HL-60 (cell line): ENCODE data around the gene SSX2IP.

ENCODE experiments used
- TF ChIP-seq, protein P1 (sequence below): IDR thresholded peaks from one replicate; pipeline ENCODE4 v1.5.1; 2011; ENCODE audit warnings: low read length, control low read depth, inconsistent platforms; ENCODE audit not compliant: insufficient read depth
- TF ChIP-seq, protein P2 (sequence below): IDR thresholded peaks from 2 replicates; pipeline ENCODE4 v1.6.1; 2012; ENCODE audit warnings: low read depth; ENCODE audit not compliant: insufficient replicate concordance

DNA sequence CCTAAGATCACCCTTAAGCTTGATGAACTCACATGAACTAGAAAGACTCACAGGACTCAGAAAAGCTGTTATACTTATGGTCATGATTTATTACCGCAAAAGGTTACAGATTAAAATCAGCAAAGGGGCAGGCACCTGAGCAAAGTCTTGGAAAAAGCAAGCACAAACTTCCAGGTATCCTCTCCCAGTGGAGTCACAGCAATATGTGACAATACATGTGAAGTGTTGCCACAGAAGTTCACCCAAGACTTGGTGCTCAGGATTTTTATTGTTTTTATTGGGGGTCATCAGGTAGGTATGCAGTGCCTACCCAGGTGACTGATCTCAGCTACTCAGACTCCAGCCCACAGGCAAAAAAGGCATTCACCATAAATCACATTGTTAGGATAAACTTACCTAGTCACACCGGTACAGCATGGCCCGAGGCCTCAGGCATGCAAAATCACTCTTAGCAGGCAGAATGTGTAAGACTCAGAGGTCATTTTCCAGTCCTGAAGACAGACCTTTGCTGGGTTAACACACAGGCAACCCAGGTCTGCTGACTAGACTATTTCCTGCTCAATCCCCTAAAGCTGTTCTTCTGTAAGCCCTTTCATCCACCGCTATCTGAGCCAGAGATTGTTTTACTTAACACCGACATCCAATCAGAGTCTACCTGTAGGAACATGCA, 55.6 kb downstream of the SSX2IP start:
- TF ChIP-seq, protein P1, sequence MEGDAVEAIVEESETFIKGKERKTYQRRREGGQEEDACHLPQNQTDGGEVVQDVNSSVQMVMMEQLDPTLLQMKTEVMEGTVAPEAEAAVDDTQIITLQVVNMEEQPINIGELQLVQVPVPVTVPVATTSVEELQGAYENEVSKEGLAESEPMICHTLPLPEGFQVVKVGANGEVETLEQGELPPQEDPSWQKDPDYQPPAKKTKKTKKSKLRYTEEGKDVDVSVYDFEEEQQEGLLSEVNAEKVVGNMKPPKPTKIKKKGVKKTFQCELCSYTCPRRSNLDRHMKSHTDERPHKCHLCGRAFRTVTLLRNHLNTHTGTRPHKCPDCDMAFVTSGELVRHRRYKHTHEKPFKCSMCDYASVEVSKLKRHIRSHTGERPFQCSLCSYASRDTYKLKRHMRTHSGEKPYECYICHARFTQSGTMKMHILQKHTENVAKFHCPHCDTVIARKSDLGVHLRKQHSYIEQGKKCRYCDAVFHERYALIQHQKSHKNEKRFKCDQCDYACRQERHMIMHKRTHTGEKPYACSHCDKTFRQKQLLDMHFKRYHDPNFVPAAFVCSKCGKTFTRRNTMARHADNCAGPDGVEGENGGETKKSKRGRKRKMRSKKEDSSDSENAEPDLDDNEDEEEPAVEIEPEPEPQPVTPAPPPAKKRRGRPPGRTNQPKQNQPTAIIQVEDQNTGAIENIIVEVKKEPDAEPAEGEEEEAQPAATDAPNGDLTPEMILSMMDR: no peak
- TF ChIP-seq, protein P2, sequence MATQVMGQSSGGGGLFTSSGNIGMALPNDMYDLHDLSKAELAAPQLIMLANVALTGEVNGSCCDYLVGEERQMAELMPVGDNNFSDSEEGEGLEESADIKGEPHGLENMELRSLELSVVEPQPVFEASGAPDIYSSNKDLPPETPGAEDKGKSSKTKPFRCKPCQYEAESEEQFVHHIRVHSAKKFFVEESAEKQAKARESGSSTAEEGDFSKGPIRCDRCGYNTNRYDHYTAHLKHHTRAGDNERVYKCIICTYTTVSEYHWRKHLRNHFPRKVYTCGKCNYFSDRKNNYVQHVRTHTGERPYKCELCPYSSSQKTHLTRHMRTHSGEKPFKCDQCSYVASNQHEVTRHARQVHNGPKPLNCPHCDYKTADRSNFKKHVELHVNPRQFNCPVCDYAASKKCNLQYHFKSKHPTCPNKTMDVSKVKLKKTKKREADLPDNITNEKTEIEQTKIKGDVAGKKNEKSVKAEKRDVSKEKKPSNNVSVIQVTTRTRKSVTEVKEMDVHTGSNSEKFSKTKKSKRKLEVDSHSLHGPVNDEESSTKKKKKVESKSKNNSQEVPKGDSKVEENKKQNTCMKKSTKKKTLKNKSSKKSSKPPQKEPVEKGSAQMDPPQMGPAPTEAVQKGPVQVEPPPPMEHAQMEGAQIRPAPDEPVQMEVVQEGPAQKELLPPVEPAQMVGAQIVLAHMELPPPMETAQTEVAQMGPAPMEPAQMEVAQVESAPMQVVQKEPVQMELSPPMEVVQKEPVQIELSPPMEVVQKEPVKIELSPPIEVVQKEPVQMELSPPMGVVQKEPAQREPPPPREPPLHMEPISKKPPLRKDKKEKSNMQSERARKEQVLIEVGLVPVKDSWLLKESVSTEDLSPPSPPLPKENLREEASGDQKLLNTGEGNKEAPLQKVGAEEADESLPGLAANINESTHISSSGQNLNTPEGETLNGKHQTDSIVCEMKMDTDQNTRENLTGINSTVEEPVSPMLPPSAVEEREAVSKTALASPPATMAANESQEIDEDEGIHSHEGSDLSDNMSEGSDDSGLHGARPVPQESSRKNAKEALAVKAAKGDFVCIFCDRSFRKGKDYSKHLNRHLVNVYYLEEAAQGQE: no peak
